OCI-LY3 (cell line): Measurements from ENCODE around the gene AQP12A.

Experiments
- H2AFZ ChIP-seq: fragments of 200-600, 300-600 bp; shearing (Covaris generic); 2 replicates; pipeline ENCODE4 v1.6.0; 2014; ENCODE audit warnings: antibody characterized with exemption, low read depth, low read length
- H3K27ac ChIP-seq: fragments of 200-600, 300-600 bp; sonication (generic); 2 replicates; pipeline ENCODE4 v1.5.1; 2014; ENCODE audit warnings: mild to moderate bottlenecking, low read length, moderate library complexity, mixed read lengths
- H3K27me3 ChIP-seq: fragments of 200-600, 300-600 bp; sonication (generic); 2 replicates; pipeline ENCODE4 v1.6.1; 2014; ENCODE audit warnings: low read depth, low read length, mixed read lengths
- H3K36me3 ChIP-seq: fragments of 200-600, 300-600 bp; sonication (generic); replicated peaks from 2 replicates; pipeline ENCODE3; 2014; ENCODE audit warnings: low read depth, low read length, mixed read lengths
- H3K4me1 ChIP-seq: fragments of 300-600, 200-600 bp; sonication (generic); 2 replicates; pipeline ENCODE4 v1.6.1; 2014; ENCODE audit warnings: low read length, mixed read lengths
- H3K4me2 ChIP-seq: fragments of 200-600, 300-600 bp; sonication (generic); 2 replicates; pipeline ENCODE4 v1.6.1; 2014; ENCODE audit warnings: low read length, mixed read lengths
- H3K4me3 ChIP-seq: fragments of 300-600, 200-600 bp; sonication (generic); 2 replicates; pipeline ENCODE4 v1.5.1; 2014; ENCODE audit warnings: antibody characterized with exemption, mild to moderate bottlenecking, low read length, moderate library complexity
- H3K79me2 ChIP-seq: fragments of 300-600, 200-600 bp; shearing (Covaris generic); 2 replicates; pipeline ENCODE4 v1.6.1; 2014; ENCODE audit warnings: mild to moderate bottlenecking, low read length, mixed read lengths
- H3K9ac ChIP-seq: fragments of 300-600, 200-600 bp; shearing (Covaris generic); 2 replicates; pipeline ENCODE4 v1.6.0; 2014; ENCODE audit warnings: mild to moderate bottlenecking, low read length, moderate library complexity
- H3K9me3 ChIP-seq: fragments of 200-600, 300-600 bp; shearing (Covaris generic); 2 replicates; pipeline ENCODE4 v1.6.1; 2014; ENCODE audit warnings: low read length, mixed read lengths; ENCODE audit not compliant: insufficient read depth
- H4K20me1 ChIP-seq: fragments of 200-600, 300-600 bp; sonication (generic); 2 replicates; pipeline ENCODE4 v1.6.1; 2016; ENCODE audit warnings: low read length, mixed read lengths; ENCODE audit not compliant: insufficient read depth
- CTCF ChIP-seq: fragments of 200-600, 300-600 bp; sonication (generic); IDR thresholded peaks from 2 replicates; pipeline ENCODE4 v1.5.1; 2014; ENCODE audit warnings: antibody characterized with exemption, low read length, low read depth
- EZH2phosphoT487 ChIP-seq: fragments of 200-600 bp; shearing (Covaris generic); IDR thresholded peaks from 2 replicates; pipeline ENCODE4 v1.6.1; 2018; ENCODE audit warnings: antibody characterized with exemption, mixed run types, low read depth

AQP12A gene

DNA sequence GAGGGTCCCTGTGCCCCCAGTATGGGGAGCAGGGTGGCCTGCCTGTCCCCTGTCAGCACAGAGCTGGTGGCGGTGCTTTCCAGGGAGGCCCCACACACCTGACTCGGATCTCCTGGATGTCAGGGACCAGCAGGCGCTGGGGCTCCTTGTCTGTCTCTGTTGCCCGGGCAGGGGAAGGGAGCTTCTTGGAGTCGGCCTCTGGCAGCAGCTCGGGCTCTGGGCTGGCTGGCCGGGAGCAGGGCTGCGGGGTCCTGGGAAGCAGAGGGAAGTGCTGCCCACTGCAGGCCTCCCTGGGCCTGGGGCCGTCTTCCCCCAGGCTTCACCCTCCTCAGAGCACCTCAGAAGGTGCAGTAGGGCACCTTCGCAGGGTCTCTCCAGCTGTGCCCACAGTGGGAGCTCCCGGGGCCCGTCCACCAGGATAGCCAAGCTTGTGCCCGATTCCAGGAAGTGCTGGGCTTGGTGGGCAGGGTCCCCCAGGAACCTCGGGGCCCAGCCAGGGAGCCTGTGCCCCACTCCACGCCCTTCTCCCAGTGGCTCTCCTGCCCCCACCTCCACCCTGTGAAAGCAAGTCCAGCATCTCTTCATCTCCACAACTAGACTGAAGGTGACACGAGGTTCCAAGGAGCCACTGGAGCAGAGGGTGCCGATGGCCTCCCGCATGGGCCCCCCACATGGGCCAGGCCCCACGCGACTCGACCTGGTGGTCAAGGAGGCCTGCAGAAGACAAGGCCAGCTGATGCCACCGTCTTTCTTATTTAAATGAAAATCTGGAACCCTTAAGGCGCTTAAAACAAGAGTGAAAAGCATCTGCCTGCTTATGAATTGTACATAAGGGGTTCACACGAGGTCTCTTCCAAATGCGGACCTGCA is 28.2 kb downstream of the AQP12A start:
- no peak overlapping the region for H2AFZ ChIP-seq
- H3K4me1 ChIP-seq, result no peaks in the 10 kb centered on the region
- H3K36me3 ChIP-seq, result no peaks in the 10 kb centered on the region
- no peaks in the 10 kb centered on the region for H3K9me3 ChIP-seq
- H3K79me2 ChIP-seq, result no peaks in the 10 kb centered on the region
- no peak overlapping the region for H3K4me2 ChIP-seq
- no peak for TF ChIP-seq CTCF
- no peak for TF ChIP-seq EZH2phosphoT487
- no peak overlapping the region for H3K27ac ChIP-seq
- H3K4me3 ChIP-seq, result no peak overlapping the region
- no peaks in the 10 kb centered on the region for H4K20me1 ChIP-seq
- no peaks in the 10 kb centered on the region for H3K27me3 ChIP-seq
- H3K9ac ChIP-seq, result no peak overlapping the region

DNA sequence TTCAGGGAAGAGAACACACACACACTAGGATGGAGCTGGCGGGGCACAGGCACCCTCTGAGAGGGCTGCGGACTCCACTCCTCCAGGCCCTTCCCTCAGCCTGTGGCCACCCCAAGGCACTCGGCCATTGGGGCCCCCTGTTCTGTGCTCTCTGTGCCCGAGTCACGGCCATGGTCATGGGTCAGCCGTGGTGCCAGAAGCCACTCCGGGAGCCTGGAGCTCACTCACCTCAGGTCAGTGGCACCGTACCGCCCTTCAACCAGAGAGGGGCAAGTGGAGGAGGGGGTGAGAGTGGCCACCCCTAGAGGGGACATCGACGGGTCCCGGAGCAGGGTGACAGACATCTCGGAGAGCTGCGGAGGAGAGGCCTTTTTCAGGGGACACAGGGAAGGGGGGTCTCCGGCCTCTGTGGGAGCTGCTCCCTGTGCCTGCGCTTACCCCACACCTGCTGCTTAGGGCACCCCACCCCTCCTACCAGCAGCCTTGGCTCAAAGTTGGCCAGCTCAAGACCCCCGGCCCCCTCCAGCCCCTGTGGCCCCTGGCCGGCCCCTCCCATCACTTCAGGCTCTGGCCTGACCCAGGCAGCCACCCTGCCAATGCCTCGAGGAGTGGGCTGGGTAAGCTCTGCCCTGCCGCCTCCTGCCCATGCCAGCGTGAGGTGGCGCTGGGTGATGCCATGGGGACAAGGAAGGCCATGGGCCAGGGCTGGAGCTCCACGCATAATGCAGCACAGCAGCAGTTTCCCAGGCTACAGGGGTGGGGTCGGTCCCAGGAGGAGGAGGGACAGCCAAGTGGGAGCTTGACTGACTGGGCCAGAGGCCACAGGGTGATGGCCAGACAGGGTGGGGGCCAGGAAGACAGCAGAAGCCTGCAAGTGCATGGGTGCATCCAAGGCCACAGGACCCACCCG is 29.3 kb downstream of the AQP12A start:
- no peak overlapping the region for H3K4me3 ChIP-seq
- H3K79me2 ChIP-seq, result no peaks in the 10 kb centered on the region
- H3K36me3 ChIP-seq, result no peaks in the 10 kb centered on the region
- H4K20me1 ChIP-seq, result no peaks in the 10 kb centered on the region
- no peak overlapping the region for H3K4me2 ChIP-seq
- no peaks in the 10 kb centered on the region for H3K27me3 ChIP-seq
- no peak overlapping the region for H3K27ac ChIP-seq
- TF ChIP-seq CTCF, result no peak
- TF ChIP-seq EZH2phosphoT487, result no peak
- no peaks in the 10 kb centered on the region for H3K9me3 ChIP-seq
- H3K9ac ChIP-seq, result no peak overlapping the region
- H2AFZ ChIP-seq, result no peak overlapping the region
- no peaks in the 10 kb centered on the region for H3K4me1 ChIP-seq

DNA sequence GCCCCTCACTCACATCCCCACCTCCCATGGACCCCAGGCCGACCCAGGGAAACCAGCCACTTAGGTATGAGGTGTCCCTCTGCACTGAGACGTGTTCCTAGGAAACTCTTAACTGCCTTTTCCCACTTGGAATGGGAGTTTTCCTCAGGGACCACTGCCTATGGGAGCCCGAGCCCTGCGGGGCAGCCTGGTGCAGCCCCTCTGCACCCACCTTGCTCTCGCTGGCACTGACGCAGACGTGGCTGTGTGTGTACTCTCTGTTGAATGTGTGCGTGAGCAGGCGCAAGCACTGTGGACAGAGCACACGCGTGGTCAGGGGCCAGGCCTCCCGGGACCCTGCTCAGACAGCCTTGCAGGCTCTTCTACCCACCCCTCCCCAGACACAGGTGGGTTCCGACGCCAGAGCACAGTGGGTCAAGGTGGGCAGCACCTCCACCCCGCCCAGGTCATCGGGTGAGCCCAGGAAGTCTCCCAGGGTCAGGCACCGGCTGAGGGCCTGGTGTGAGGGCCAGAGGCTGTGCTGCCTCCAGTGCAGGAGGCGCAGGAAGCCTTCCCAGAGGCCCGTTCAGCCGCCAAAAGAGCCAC is 30.0 kb downstream of the AQP12A start:
- no peaks in the 10 kb centered on the region for H3K27me3 ChIP-seq
- H3K4me2 ChIP-seq, result no peak overlapping the region
- TF ChIP-seq EZH2phosphoT487 (no peak), CTCF (no peak)

DNA sequence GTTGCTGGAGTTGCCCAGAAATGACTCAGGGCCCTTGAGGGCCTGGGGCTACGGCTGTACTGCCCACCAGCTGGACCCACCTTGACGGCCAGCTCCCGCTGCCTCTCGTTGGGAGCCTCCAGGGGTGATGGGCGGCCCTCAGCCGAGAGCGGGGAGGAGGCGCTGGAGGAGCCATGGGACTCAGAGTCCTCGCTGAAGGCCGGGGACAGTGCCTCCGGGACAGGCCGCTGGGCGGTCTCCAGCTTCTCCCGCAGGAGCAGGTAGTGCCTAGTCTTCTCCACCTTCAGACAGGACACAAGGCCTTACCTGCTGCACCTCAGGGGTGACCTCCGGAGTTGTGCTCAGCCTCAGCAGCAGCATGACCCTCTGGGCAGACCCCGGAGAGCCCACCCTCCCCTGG is 30.7 kb downstream of the AQP12A start:
- H3K4me1 ChIP-seq, result no peaks in the 10 kb centered on the region
- H3K27me3 ChIP-seq, result no peaks in the 10 kb centered on the region
- H3K27ac ChIP-seq, result no peak overlapping the region
- no peaks in the 10 kb centered on the region for H3K79me2 ChIP-seq
- no peaks in the 10 kb centered on the region for H3K36me3 ChIP-seq
- no peaks in the 10 kb centered on the region for H3K9me3 ChIP-seq
- no peak overlapping the region for H3K4me2 ChIP-seq
- H3K4me3 ChIP-seq, result no peak overlapping the region
- H3K9ac ChIP-seq, result no peak overlapping the region
- no peak for TF ChIP-seq CTCF
- TF ChIP-seq EZH2phosphoT487, result no peak
- no peak overlapping the region for H2AFZ ChIP-seq
- H4K20me1 ChIP-seq, result no peaks in the 10 kb centered on the region

More for the DNA sequence above, 30.0 kb downstream of the AQP12A start:
- no peaks in the 10 kb centered on the region for H4K20me1 ChIP-seq
- no peaks in the 10 kb centered on the region for H3K79me2 ChIP-seq
- H3K36me3 ChIP-seq, result no peaks in the 10 kb centered on the region
- no peak overlapping the region for H3K9ac ChIP-seq
- no peak overlapping the region for H3K27ac ChIP-seq
- H3K9me3 ChIP-seq, result no peaks in the 10 kb centered on the region
- no peaks in the 10 kb centered on the region for H3K4me1 ChIP-seq
- H3K4me3 ChIP-seq, result no peak overlapping the region
- no peak overlapping the region for H2AFZ ChIP-seq
